Skeletal muscle satellite cell (primary cell): ENCODE data around the gene GPATCH2. TPM values are rescaled to one million over a fixed set of nuclear protein-coding genes. Genes with fewer than 3 reads are reported as not detected.
A peak's percentile ranks its signal among the peaks of the same experiment; 100 is the strongest.

Source experiments
- H3K27me3 ChIP-seq: 2 replicates; pipeline ENCODE4 v1.7.0; 2013; ENCODE audit warnings: low read length; ENCODE audit not compliant: control insufficient read depth, insufficient read depth
- H3K36me3 ChIP-seq: 2 replicates; pipeline ENCODE4 v1.7.0; 2013; ENCODE audit warnings: mild to moderate bottlenecking, control low read depth, low read length; ENCODE audit not compliant: insufficient read depth
- H3K4me1 ChIP-seq: 2 replicates; pipeline ENCODE4 v1.7.0; 2013; ENCODE audit warnings: low read length; ENCODE audit not compliant: control insufficient read depth, insufficient read depth
- H3K4me2 ChIP-seq: 2 replicates; pipeline ENCODE4 v1.7.0; 2013; ENCODE audit warnings: mild to moderate bottlenecking, low read length
- H3K4me3 ChIP-seq: 2 replicates; pipeline ENCODE4 v1.7.0; 2013; ENCODE audit warnings: low read length
- H3K9ac ChIP-seq: 2 replicates; pipeline ENCODE4 v1.7.0; 2013; ENCODE audit warnings: mild to moderate bottlenecking, low read depth, low read length, moderate library complexity
- H3K9me3 ChIP-seq: replicated peaks from 2 replicates; pipeline ENCODE4 v1.7.0; 2013; ENCODE audit warnings: mild to moderate bottlenecking, control low read depth, low read length
- total RNA-seq: library from RNA; depleted of rRNA; stranded (reverse); fragments of >200 nt; gene quantifications from 2 replicates; pipeline ENCODE4 v1.2.3, GENCODE V29; 2012; rRNA removed

GPATCH2 gene
- 10.9 and 17.0 TPM in 2 replicates for total RNA-seq

DNA sequence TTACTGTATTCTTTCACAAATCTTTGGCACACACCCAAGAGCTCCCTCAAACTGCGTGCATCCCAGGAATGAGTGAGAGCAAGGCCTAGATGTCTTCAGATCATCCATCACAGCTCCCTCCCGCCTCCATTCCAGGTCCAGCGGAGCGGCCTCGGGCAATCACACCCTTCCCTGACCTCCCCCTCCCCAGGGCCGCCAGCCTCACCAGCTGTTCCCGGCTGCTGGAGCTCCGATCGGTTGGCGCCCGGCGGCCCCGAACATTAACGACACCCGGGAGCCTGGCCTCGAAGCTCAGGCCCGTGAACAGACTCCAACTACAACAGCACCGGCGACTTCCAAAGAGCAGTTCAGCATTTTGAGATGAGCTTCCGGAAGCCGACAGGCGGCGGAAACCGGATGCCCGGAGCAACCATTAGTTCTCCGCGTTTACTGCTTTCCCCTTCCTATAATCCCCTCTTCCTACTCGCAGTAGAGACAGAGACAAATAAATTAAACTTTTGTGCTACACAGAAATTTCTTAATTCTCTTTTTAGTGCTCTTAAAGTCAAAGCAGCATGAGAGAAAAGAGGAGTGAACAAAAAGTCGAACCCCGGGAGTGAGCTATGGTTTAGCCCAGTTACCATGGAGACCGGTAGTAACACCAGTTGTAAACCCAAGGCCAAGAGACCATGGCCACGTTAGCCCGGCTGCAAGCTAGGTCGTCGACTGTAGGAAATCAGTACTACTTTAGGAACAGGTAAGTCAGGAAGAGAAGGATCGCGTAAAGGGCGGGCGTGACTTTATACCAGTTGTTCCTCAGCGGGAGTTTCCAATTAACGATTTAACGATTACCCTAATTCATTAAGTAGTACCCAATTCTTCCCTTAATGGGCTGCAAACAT, at the start of gene GPATCH2, which contains the start of gene SPATA17:
GPATCH2 (minus strand) TSS at position 380 of the 881 bp plus-strand sequence; CDS start at position 261, 119 bp downstream.
SPATA17 (plus strand) TSS at position 634 of the 881 bp plus-strand sequence; CDS start at position 669, 35 bp downstream.
- Histone ChIP-seq H3K27me3 (no peaks in the 10 kb centered on the region), H3K9ac (peak within 1 kb of the TSS; percentile 92), H3K4me1 (peaks cover 30% of the 10 kb centered on the region), H3K4me3 (peak within 1 kb of the TSS; percentile 91), H3K9me3 (no peaks in the 10 kb centered on the region), H3K4me2 (peak within 1 kb of the TSS; percentile 91), H3K36me3 (no peaks in the 10 kb centered on the region)

DNA sequence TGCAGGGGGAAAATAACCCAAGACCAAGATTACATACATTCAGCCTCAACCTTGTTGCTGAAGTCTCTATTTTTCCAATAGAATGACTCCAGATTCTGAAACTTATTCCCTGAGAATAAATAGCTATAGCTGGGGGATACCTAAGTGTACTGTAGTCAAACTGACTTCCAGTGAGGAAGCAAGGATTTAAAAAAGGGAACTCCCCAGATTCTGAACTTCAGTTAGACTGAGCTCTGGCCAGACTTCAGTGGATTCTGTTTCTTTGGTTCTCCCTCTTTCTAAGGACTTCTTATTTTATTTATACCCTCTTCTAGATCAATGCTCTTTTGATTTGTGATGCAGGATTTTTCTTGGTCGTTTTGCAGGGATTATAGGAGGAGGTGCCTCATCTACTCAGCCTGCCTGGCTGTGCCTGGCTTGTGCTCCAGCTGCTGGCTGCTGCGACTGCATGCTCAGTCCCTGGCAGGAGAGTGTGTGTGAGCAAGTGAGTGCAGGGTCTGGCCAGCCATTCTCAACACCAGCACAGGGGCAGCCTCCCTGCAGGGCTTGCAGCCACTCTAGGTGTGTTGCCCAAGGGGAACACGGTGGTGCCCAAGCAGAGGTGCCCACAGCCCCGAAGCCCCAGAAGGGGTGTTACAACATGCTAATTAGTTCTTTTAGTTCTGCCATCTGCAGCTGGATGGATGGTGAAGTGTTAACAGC, 43.3 kb upstream of the GPATCH2 start:
- Histone ChIP-seq H3K4me2 (no peak overlapping the region), H3K27me3 (no peaks in the 10 kb centered on the region), H3K4me3 (no peak overlapping the region), H3K4me1 (no peaks in the 10 kb centered on the region), H3K36me3 (no peaks in the 10 kb centered on the region), H3K9me3 (no peaks in the 10 kb centered on the region), H3K9ac (no peak overlapping the region)

DNA sequence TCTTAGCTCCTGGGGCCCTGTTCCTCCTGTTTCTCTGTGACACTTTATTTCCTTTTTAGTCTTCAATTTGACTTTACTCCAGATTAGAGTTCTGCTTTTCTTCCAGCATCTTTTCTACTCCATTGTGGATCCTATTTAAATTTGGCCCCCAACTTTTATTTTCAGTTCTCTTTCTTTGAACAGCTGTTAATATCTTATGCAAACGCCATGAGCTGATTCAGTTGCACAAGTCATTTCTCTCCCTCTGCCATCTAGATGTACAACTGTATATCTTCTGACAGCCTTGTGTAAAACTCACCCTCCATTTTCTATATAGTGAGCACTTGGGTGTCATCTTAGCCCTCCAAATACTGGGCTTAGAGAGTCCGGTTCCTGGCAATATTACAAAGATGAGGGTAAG, 42.5 kb upstream of the GPATCH2 start:
- H3K36me3 ChIP-seq: no peaks in the 10 kb centered on the region
- no peaks in the 10 kb centered on the region for H3K9me3 ChIP-seq
- no peaks in the 10 kb centered on the region for H3K4me1 ChIP-seq
- H3K27me3 ChIP-seq: no peaks in the 10 kb centered on the region
- H3K4me3 ChIP-seq: no peak overlapping the region
- H3K4me2 ChIP-seq: no peak overlapping the region
- H3K9ac ChIP-seq: no peak overlapping the region

DNA sequence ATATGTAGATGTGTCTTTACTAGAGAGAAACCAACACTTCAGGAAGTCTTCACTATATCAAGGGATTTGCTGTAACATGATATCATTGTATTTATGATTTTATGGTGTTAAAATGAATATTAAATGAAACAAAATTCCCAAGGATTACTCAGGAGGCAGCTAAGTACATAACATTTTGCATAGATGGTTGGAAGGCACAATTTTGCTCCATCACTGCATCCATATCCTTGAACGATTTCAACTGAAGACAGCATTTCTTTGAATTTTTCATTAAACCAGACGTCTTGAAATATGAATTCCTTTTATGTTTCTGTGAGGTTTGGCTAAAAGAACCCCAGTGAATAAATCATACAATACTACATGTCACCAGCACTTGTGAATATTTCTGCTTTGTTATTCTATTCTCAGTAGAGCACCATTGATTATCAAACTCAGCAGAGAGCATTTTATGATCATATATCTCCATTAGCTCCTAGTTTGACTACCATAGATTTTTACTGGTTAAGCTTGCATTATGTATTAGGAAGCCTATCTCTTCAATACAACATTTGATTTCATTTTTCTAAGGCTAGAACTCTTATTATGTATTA, 37.6 kb upstream of the GPATCH2 start:
- no peak overlapping the region for H3K9ac ChIP-seq
- no peak overlapping the region for H3K4me2 ChIP-seq
- H3K9me3 ChIP-seq: no peaks in the 10 kb centered on the region
- H3K4me1 ChIP-seq: no peaks in the 10 kb centered on the region
- H3K36me3 ChIP-seq: no peaks in the 10 kb centered on the region
- H3K27me3 ChIP-seq: no peaks in the 10 kb centered on the region
- no peak overlapping the region for H3K4me3 ChIP-seq

DNA sequence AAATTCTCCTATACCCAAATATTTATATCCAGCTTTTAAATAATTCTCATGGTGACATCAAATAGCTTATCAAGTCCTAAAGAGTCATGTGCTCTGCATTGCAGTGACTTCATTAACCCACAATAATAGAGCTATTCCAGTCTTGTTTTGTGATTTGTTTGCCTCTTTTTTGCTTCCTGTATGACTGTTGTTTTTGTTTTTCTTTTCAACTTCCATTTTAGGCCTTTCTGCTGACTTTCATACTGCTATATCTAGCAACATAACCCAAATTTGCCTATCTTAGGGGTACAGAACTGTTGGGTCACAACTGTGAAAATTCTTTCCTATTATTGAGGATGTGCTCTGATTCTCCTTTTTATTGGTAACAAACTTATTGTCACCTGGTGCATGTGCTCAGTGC, 30.5 kb upstream of the GPATCH2 start:
- Histone ChIP-seq H3K9ac (peak overlapping the region; percentile 45), H3K36me3 (no peaks in the 10 kb centered on the region), H3K4me3 (no peak overlapping the region), H3K4me2 (no peak overlapping the region), H3K9me3 (no peaks in the 10 kb centered on the region), H3K27me3 (no peaks in the 10 kb centered on the region), H3K4me1 (peaks cover 17% of the 10 kb centered on the region)

DNA sequence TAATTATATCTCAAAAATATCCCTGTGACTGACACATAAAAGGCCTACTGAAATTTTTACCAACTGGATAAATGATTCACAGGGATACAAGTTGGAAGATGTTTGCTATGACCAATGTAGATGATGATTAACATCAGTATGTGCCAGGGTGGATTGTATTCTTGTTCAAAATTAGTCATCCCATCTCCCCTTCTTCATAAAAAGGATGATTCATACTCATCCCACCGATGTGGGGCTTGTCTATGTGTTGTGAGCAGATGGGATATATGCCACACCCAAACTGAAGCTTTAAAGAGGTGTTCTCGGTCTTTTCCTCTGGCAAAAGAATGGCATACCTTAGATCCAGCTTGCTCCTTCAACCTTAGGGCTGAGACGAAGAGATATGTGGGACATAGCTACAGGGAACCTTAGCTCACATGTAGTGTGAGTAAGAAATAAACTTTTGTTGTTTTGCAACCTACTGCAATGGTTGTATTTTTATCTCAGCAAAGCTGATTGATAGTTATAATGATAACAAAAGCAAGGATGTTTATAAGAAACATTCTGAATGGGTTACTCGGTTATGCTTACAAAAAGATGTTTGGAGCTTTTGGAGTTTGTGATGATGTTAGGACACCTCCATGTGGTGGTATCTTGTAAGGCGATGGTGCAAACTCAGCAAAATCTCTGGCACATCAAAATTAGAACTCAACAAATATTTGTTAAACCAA, 29.6 kb upstream of the GPATCH2 start:
- Histone ChIP-seq H3K36me3 (no peaks in the 10 kb centered on the region), H3K4me2 (peak overlapping the region; percentile 74), H3K4me3 (peak overlapping the region; percentile 51), H3K4me1 (peaks cover 17% of the 10 kb centered on the region), H3K9me3 (no peaks in the 10 kb centered on the region), H3K9ac (peak overlapping the region; percentile 45), H3K27me3 (no peaks in the 10 kb centered on the region)

DNA sequence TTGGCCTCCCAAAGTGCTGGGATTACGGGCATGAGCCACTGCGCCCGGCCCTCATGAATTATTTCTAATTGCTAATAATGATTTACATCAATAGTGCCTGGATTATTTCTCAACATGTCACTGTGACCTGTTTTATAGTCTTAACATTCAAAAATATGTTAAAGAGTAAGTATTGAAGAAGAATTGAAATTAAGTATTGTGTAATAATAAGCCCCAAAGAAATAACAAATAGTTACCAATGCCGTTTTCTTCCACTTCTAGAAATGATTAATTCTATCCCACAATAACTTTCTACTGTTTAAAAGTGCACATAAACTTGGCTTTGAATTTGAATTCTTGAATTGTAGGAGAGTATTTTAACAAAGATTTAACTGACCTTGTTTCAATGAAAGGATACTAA, 19.8 kb upstream of the GPATCH2 start:
- H3K9ac ChIP-seq: no peak overlapping the region
- no peaks in the 10 kb centered on the region for H3K4me1 ChIP-seq
- no peaks in the 10 kb centered on the region for H3K9me3 ChIP-seq
- no peaks in the 10 kb centered on the region for H3K27me3 ChIP-seq
- H3K4me3 ChIP-seq: no peak overlapping the region
- no peak overlapping the region for H3K4me2 ChIP-seq
- no peaks in the 10 kb centered on the region for H3K36me3 ChIP-seq

DNA sequence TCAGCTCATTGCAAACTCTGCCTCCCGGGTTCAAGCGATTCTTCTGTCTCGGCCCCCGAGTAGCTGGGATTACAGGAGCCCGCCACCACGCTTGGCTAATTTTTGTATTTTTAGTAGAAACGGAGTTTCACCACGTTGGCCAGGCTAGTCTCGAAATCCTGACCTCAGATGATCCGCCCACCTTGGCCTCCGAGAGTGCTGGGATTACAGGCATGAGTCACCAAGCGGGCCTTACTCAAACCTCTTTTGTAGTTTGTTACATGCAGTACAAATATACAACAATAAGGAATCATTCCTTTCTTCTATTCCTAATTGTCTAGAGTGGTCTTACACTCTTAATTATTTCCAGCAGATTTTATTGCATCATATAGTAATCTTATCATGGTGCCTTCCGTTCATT, 16.9 kb upstream of the GPATCH2 start:
- Histone ChIP-seq H3K36me3 (no peaks in the 10 kb centered on the region), H3K4me1 (no peaks in the 10 kb centered on the region), H3K9ac (no peak overlapping the region), H3K27me3 (no peaks in the 10 kb centered on the region), H3K4me3 (no peak overlapping the region), H3K9me3 (no peaks in the 10 kb centered on the region), H3K4me2 (no peak overlapping the region)

DNA sequence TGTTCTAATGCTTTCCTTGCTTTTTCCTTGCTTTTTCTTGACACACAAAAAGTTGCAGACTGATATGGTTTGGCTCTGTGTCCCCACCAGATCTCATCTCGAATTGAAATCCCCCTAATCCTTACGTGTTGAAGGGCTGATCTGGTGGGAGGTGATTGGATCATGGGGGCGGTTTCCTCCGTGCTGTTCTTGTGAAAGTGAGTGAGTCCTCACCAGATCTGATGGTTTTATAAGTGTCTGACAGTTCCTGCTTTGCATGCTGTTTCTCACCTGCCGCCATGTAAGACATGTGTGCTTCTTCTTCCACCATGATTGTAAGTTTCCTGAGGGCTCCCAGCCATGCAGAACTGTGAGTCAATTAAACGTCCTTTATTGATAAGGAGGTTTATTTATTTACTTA, 11.6 kb upstream of the GPATCH2 start:
- Histone ChIP-seq H3K27me3 (no peaks in the 10 kb centered on the region), H3K4me1 (no peaks in the 10 kb centered on the region), H3K4me3 (no peak overlapping the region), H3K36me3 (no peaks in the 10 kb centered on the region), H3K9me3 (no peaks in the 10 kb centered on the region), H3K9ac (no peak overlapping the region), H3K4me2 (no peak overlapping the region)

DNA sequence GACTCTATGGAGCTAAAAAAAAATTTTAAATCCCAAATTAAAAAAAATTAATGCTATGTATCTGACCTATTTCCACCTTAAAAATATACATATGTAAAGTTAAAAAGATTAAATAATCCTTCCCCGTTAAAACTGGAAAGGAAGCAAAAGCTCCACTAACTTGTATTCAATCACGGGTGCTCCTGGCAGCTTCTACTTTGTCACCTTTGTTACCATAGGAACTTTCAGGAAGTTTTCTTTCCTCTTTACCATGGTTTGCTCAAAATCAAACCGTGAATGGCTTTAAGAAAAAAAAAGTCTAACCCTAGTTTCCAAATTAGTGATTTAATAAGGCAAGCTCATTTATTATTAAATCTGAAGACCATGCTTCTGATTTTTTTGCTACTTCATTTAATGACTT, 3.5 kb downstream of the GPATCH2 start:
- H3K36me3 ChIP-seq: no peaks in the 10 kb centered on the region
- no peaks in the 10 kb centered on the region for H3K27me3 ChIP-seq
- H3K4me3 ChIP-seq: no peak overlapping the region
- no peaks in the 10 kb centered on the region for H3K9me3 ChIP-seq
- H3K4me2 ChIP-seq: peak overlapping the region; percentile 7
- no peak overlapping the region for H3K9ac ChIP-seq
- H3K4me1 ChIP-seq: peaks cover 30% of the 10 kb centered on the region

DNA sequence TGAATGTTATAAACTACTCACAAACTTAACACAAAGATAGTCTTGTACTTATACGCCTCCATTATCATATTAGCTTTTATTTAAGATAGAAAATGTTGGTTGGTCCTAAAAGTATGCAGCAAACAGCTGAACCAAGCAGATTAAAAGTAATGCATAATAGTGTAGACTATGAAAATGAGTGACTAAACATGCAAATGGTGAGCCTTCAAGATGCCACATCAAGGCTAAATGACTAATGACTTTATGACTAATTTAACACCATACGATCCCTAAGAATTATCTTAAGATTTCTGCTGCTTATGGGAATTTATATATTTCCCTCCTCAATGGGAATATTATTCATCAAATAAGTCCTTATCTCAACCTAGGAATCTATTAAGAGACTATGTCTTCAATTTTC, 4.6 kb downstream of the GPATCH2 start:
- no peak overlapping the region for H3K9ac ChIP-seq
- no peaks in the 10 kb centered on the region for H3K9me3 ChIP-seq
- no peak overlapping the region for H3K4me3 ChIP-seq
- H3K36me3 ChIP-seq: peaks cover 1% of the 10 kb centered on the region
- H3K4me1 ChIP-seq: peaks cover 25% of the 10 kb centered on the region
- H3K27me3 ChIP-seq: no peaks in the 10 kb centered on the region
- no peak overlapping the region for H3K4me2 ChIP-seq
